Breast epithelium (tissue), 4 donors: ENCODE results near the gene CDK11B. TPM values are rescaled to one million over a fixed set of nuclear protein-coding genes. Genes with fewer than 3 reads are reported as not detected.
"Not testable (repeated sequence)": the region's sequence is repeated elsewhere in the genome, so short reads cannot be mapped to it uniquely, and the experiment has no call there.

Experiments used
- DNase-seq, 2 donors: peaks; one replicate each; pipeline ENCODE4 v3.0.0-alpha.2; 2019; ENCODE audit warnings: low spot score in 2 of 2
- H3K27ac ChIP-seq, 2 donors: fragments of 200-600 bp; sonication (generic) in 1 of 2; one replicate each; pipeline ENCODE4 v1.5.1; 2016 to 2019; ENCODE audit warnings: mild to moderate bottlenecking in 1 of 2
- H3K27me3 ChIP-seq, 2 donors: fragments of 200-600 bp; sonication (generic) in 1 of 2; one replicate each; pipeline versions ENCODE4 v1.5.1 to v1.6.0; 2017 to 2019; ENCODE audit warnings: control low read depth in 1 of 2, mild to moderate bottlenecking in 1 of 2
- H3K36me3 ChIP-seq: fragments of 200-600 bp; one replicate; pipeline ENCODE4 v1.5.1; 2019
- H3K4me1 ChIP-seq, 2 donors: fragments of 200-600 bp; sonication (generic); one replicate each; pipeline ENCODE4 v1.5.1; 2016 to 2019; ENCODE audit warnings: control low read depth in 1 of 2
- H3K4me3 ChIP-seq, 3 donors: fragments of 200-600 bp; sonication (generic); 1 replicate in 2 of 3; 2 replicates in 1 of 3; pipeline ENCODE4 v1.5.1; 2016 to 2019; ENCODE audit warnings: mild to moderate bottlenecking in 3 of 3, moderate library complexity in 2 of 3
- H3K9me3 ChIP-seq, 2 donors: fragments of 200-600 bp; sonication (generic) in 1 of 2; one replicate each; pipeline ENCODE4 v1.5.1; 2016 to 2019; ENCODE audit warnings: control low read depth in 1 of 2
- CTCF ChIP-seq, 3 donors: fragments of 450-650 bp; IDR thresholded peaks; one replicate each; pipeline ENCODE4 v1.5.1; 2016 to 2017; ENCODE audit warnings: antibody characterized with exemption in 3 of 3, mild to moderate bottlenecking in 3 of 3, moderate library complexity in 3 of 3
- POLR2A ChIP-seq: fragments of 450-650 bp; IDR thresholded peaks from one replicate; pipeline ENCODE4 v1.6.1; 2016; ENCODE audit warnings: antibody characterized with exemption, mild to moderate bottlenecking, moderate library complexity
- POLR2AphosphoS5 ChIP-seq, 3 donors: sonication (generic); formaldehyde crosslinking; IDR thresholded peaks; one replicate each; pipeline ENCODE4 v1.6.1; 2017; ENCODE audit warnings: antibody characterized with exemption in 3 of 3
- intact Hi-C: fragments of 100-400 bp; cut with DNase I; formaldehyde crosslinking; loops from one replicate; pipeline ENCODE4 v1.15.1; 2023; ENCODE audit warnings: low total_unique reads
- total RNA-seq, 3 donors: library from RNA; depleted of rRNA; stranded (reverse); fragments of >200 nt; gene quantifications; one replicate each; pipeline ENCODE4 v1.1.0, GENCODE V29; 2016

CDK11B gene
- total RNA-seq, 3 donors from 2014 or later: 17.4 to 30.3 (median 26.2) TPM

- Histone ChIP-seq H3K27ac (no peak overlapping the region), H3K27me3 (peaks cover 5 to 6% of the 10 kb centered on the region in 2 donors), H3K4me1 (peaks cover 6 to 8% of the 10 kb centered on the region in 2 donors), H3K36me3 (no peaks in the 10 kb centered on the region), H3K4me3 (no peak overlapping the region), H3K9me3 (no peaks in the 10 kb centered on the region)
- no peak for TF ChIP-seq POLR2A
- no peak for TF ChIP-seq CTCF (IDR thresholded peaks at IDR 0.05)
- TF ChIP-seq POLR2AphosphoS5 (IDR thresholded peaks at IDR 0.05): no peak
- intact Hi-C loops: no loop called here
- DNase-seq: no peak
These were observed 60.1 kb downstream of the CDK11B start for GRCh38 chr1:1598720-1599029.

- Histone ChIP-seq H3K4me1 (peaks cover 6 to 8% of the 10 kb centered on the region in 2 donors), H3K4me3 (no peak overlapping the region), H3K27ac (no peak overlapping the region), H3K27me3 (peaks cover 5 to 6% of the 10 kb centered on the region in 2 donors), H3K36me3 (no peaks in the 10 kb centered on the region), H3K9me3 (no peaks in the 10 kb centered on the region)
- intact Hi-C loops: no loop called here
- TF ChIP-seq POLR2A (no peak), CTCF (IDR thresholded peaks at IDR 0.05) (no peak), POLR2AphosphoS5 (IDR thresholded peaks at IDR 0.05) (no peak)
- no peak for DNase-seq
These were observed 60.6 kb downstream of the CDK11B start for GRCh38 chr1:1598051-1598719.

GRCh38 chr1:1597275-1597930 is 61.4 kb downstream of the CDK11B start:
- intact Hi-C loops: no loop called here
- H3K27me3 ChIP-seq: peaks cover 5 to 6% of the 10 kb centered on the region in 2 donors
- DNase-seq: no peak
- TF ChIP-seq POLR2A: no peak
- TF ChIP-seq CTCF (IDR thresholded peaks at IDR 0.05): no peak
- TF ChIP-seq POLR2AphosphoS5 (IDR thresholded peaks at IDR 0.05): no peak
- no peak overlapping the region for H3K27ac ChIP-seq
- no peak overlapping the region for H3K4me3 ChIP-seq
- H3K36me3 ChIP-seq: no peaks in the 10 kb centered on the region
- peaks cover 6 to 8% of the 10 kb centered on the region in 2 donors for H3K4me1 ChIP-seq
- H3K9me3 ChIP-seq: no peaks in the 10 kb centered on the region

DNA sequence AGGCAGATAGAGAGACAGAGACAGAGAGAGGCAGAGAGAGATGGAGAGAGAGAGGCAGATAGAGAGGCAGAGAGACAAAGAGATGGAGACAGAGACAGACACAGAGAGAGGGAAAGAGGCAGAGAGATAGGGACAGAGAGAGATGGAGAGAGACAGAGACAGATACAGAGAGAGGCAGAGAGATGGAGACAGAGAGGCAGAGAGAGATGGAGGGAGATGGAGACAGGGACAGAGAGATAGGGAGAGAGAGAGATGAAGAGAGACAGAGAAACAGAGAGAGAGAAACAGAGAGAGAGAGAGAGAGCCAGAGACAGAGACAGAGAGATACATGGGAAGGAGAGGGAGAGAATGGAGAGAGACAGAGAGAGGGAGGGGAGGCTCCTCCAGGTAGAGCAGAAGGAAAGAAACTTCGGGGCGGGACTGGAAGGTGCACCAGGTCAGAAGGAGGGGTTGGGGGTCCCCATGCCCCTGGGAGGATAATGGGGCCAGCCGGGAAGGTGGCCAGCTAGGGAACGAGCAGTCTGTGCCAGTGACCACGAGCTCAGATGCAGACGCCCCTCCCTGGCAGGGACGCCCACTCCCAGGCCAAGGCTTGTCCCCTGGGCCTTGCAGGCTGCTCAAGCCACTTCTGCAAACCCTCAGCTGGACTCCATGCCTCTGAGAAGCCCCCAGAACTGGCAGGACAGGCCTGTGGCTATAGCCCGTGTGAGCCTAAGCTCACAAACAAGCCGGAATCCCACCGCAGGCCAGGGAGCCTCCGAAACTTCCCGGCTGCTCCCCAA is 62.1 kb downstream of the CDK11B start:
- H3K36me3 ChIP-seq: no peaks in the 10 kb centered on the region
- DNase-seq: no peak
- H3K27ac ChIP-seq: no peak overlapping the region
- H3K27me3 ChIP-seq: peaks cover 5 to 6% of the 10 kb centered on the region in 2 donors
- H3K4me1 ChIP-seq: peaks cover 6 to 8% of the 10 kb centered on the region in 2 donors
- no peak overlapping the region for H3K4me3 ChIP-seq
- intact Hi-C loops: no loop called here
- no peaks in the 10 kb centered on the region for H3K9me3 ChIP-seq
- TF ChIP-seq POLR2A (no peak), CTCF (IDR thresholded peaks at IDR 0.05) (no peak), POLR2AphosphoS5 (IDR thresholded peaks at IDR 0.05) (no peak)

GRCh38 chr1:1595341-1595740 is 63.5 kb downstream of the CDK11B start:
- DNase-seq, H3K4me3 ChIP-seq, H3K27me3 ChIP-seq, H3K36me3 ChIP-seq, H3K9me3 ChIP-seq, intact Hi-C loops, H3K4me1 ChIP-seq, H3K27ac ChIP-seq: not testable (repeated sequence)
